ENCODE data around the gene TSC2. TPM values are rescaled to one million over a fixed set of nuclear protein-coding genes. Genes with fewer than 3 reads are reported as not detected.
"Not testable (repeated sequence)": the region's sequence is repeated elsewhere in the genome, so short reads cannot be mapped to it uniquely, and the experiment has no call there.

Gene TSC2
- total and polyA plus RNA-seq, 2 experiments from 2014 or later: 52.2 to 53.7 TPM

- Histone ChIP-seq H3K36me3 (ENCODE audit: low read depth) (peaks cover 48% of the 10 kb centered on the region; the same call in 1 of the 2 replicates), H4K20me1 (ENCODE audit: insufficient read depth) (no peaks in the 10 kb centered on the region), H3K27me3 (replicated peaks; ENCODE audit: insufficient read depth) (no peaks in the 10 kb centered on the region), H3K9ac (no peak overlapping the region), H3F3A (ENCODE audit: insufficient read depth) (peaks cover 12% of the 10 kb centered on the region; the same call in 1 of the 2 replicates), H3K27ac (no peak overlapping the region), H2AFZ (no peak overlapping the region), H3K4me3 (no peak overlapping the region), H3K4me2 (ENCODE audit: unreplicated experiment) (no peak overlapping the region), H3K9me3 (ENCODE audit: low read depth) (no peaks in the 10 kb centered on the region), H3K9me2 (ENCODE audit: insufficient read depth) (no peaks in the 10 kb centered on the region), H3K79me2 (ENCODE audit: insufficient read depth) (peaks cover 30% of the 10 kb centered on the region), H3K4me1 (ENCODE audit: insufficient read depth) (no peaks in the 10 kb centered on the region)
- TF ChIP-seq EZH2phosphoT487 (IDR thresholded peaks at IDR 0.05; ENCODE audit: insufficient read depth, low read depth) (no peak), EZH2 (IDR thresholded peaks at IDR 0.05; ENCODE audit: insufficient read depth, poor library complexity, severe bottlenecking) (no peak)
- no peak for DNase-seq
- in situ Hi-C loops (cut with MboI): no loop called here
- 96 to 99% methylated on average over 23 of the region's 23 CpGs for WGBS, 2 experiments (ENCODE audit: low coverage in 1 of 2, low lambda C conversion rate in 2 of 2, missing lambda C conversion rate in 2 of 2)
Observed at GRCh38 chr16:2095918-2096582, 48.3 kb downstream of the TSC2 start.

- Histone ChIP-seq H2AFZ (no peak overlapping the region), H3F3A (ENCODE audit: insufficient read depth) (peaks cover 12% of the 10 kb centered on the region; the same call in 1 of the 2 replicates), H3K4me2 (ENCODE audit: unreplicated experiment) (no peak overlapping the region), H3K27me3 (replicated peaks; ENCODE audit: insufficient read depth) (no peaks in the 10 kb centered on the region), H3K27ac (no peak overlapping the region), H3K79me2 (ENCODE audit: insufficient read depth) (peaks cover 30% of the 10 kb centered on the region), H3K36me3 (ENCODE audit: low read depth) (peaks cover 45% of the 10 kb centered on the region; the same call in 1 of the 2 replicates), H4K20me1 (ENCODE audit: insufficient read depth) (no peaks in the 10 kb centered on the region), H3K4me3 (no peak overlapping the region), H3K9me2 (ENCODE audit: insufficient read depth) (no peaks in the 10 kb centered on the region), H3K9ac (no peak overlapping the region), H3K9me3 (ENCODE audit: low read depth) (no peaks in the 10 kb centered on the region), H3K4me1 (ENCODE audit: insufficient read depth) (no peaks in the 10 kb centered on the region)
- DNase-seq: no peak
- TF ChIP-seq EZH2phosphoT487 (IDR thresholded peaks at IDR 0.05; ENCODE audit: insufficient read depth, low read depth) (no peak), EZH2 (IDR thresholded peaks at IDR 0.05; ENCODE audit: insufficient read depth, poor library complexity, severe bottlenecking) (no peak)
- WGBS, 2 experiments (ENCODE audit: low coverage in 1 of 2, low lambda C conversion rate in 2 of 2, missing lambda C conversion rate in 2 of 2): 85 to 88% methylated on average over 16 to 25 of the region's 25 CpGs
- in situ Hi-C loops (cut with MboI): no loop called here
Observed at GRCh38 chr16:2096853-2097595, 49.2 kb downstream of the TSC2 start.

- H3K9me3 ChIP-seq (ENCODE audit: low read depth); H2AFZ ChIP-seq; H3K4me3 ChIP-seq; in situ Hi-C loops (cut with MboI); H3K27me3 ChIP-seq (replicated peaks; ENCODE audit: insufficient read depth); H3K27ac ChIP-seq; H3K4me1 ChIP-seq (ENCODE audit: insufficient read depth); H4K20me1 ChIP-seq (ENCODE audit: insufficient read depth); DNase-seq; H3K4me2 ChIP-seq (ENCODE audit: unreplicated experiment); H3K9me2 ChIP-seq (ENCODE audit: insufficient read depth); H3K9ac ChIP-seq: not testable (repeated sequence)
- peaks cover 12% of the 10 kb centered on the region; the same call in 1 of the 2 replicates for H3F3A ChIP-seq (ENCODE audit: insufficient read depth)
- 95 to 98% methylated on average over 14 of the region's 14 CpGs for WGBS, 2 experiments (ENCODE audit: low coverage in 1 of 2, low lambda C conversion rate in 2 of 2, missing lambda C conversion rate in 2 of 2)
- H3K79me2 ChIP-seq (ENCODE audit: insufficient read depth): peaks cover 30% of the 10 kb centered on the region
- peaks cover 40% of the 10 kb centered on the region; the same call in 1 of the 2 replicates for H3K36me3 ChIP-seq (ENCODE audit: low read depth)
Observed at GRCh38 chr16:2097689-2098088, 49.9 kb downstream of the TSC2 start.

GRCh38 chr16:2101581-2101980 lies 53.8 kb downstream of the TSC2 start:
- H3K9me2 ChIP-seq (ENCODE audit: insufficient read depth); H3K27me3 ChIP-seq (replicated peaks; ENCODE audit: insufficient read depth); H3K4me2 ChIP-seq (ENCODE audit: unreplicated experiment); DNase-seq; in situ Hi-C loops (cut with MboI); H4K20me1 ChIP-seq (ENCODE audit: insufficient read depth); H3K9ac ChIP-seq; H2AFZ ChIP-seq; H3F3A ChIP-seq (ENCODE audit: insufficient read depth); H3K4me1 ChIP-seq (ENCODE audit: insufficient read depth); H3K9me3 ChIP-seq (ENCODE audit: low read depth); H3K4me3 ChIP-seq; H3K27ac ChIP-seq: not testable (repeated sequence)
- H3K36me3 ChIP-seq (ENCODE audit: low read depth): peaks cover 14% of the 10 kb centered on the region; the same call in 1 of the 2 replicates
- 83 to 92% methylated on average over 12 to 14 of the region's 16 CpGs for WGBS, 2 experiments (ENCODE audit: low coverage in 1 of 2, low lambda C conversion rate in 2 of 2, missing lambda C conversion rate in 2 of 2)
- H3K79me2 ChIP-seq (ENCODE audit: insufficient read depth): peaks cover 13% of the 10 kb centered on the region
